Calu3 (cell line): ENCODE data around the gene NAT8L. TPM values are rescaled to one million over a fixed set of nuclear protein-coding genes. Genes with fewer than 3 reads are reported as not detected.

Experiments used
- BruUV-seq: library from RNA; stranded (reverse); fragments of 400-500 nt; replicated peaks from 2 replicates; lab custom pipeline; 2021; lab: Mats Ljungman, UMichigan
- CTCF ChIA-PET: fragments of 300-600 bp; sonication (Branson Sonifier 250); formaldehyde crosslinking; loops from one replicate; lab custom pipeline; 2022; ENCODE audit warnings: antibody characterized with exemption; lab: Charles Lee
- DNase-seq: peaks from one replicate; pipeline ENCODE4 v3.0.0; 2022
- H3K27ac Mint-ChIP-seq: one replicate; pipeline ENCODE4 v1.8.0; 2022; ENCODE audit warnings: mixed read lengths; ENCODE audit not compliant: unreplicated experiment
- H3K27me3 Mint-ChIP-seq: one replicate; pipeline ENCODE4 v1.8.0; 2022; ENCODE audit warnings: mixed read lengths; ENCODE audit not compliant: unreplicated experiment
- H3K36me3 Mint-ChIP-seq: one replicate; pipeline ENCODE4 v1.8.0; 2022; ENCODE audit warnings: mild to moderate bottlenecking, moderate library complexity, mixed read lengths; ENCODE audit not compliant: insufficient read depth, unreplicated experiment
- H3K4me1 Mint-ChIP-seq: one replicate; pipeline ENCODE4 v1.8.0; 2022; ENCODE audit warnings: mild to moderate bottlenecking, low read depth, mixed read lengths; ENCODE audit not compliant: unreplicated experiment
- H3K4me3 Mint-ChIP-seq: one replicate; pipeline ENCODE4 v1.8.0; 2022; ENCODE audit warnings: mild to moderate bottlenecking, low read depth, moderate library complexity, mixed read lengths; ENCODE audit not compliant: unreplicated experiment
- H3K9me3 Mint-ChIP-seq: one replicate; pipeline ENCODE4 v1.8.0; 2022; ENCODE audit warnings: low read depth, mixed read lengths; ENCODE audit not compliant: unreplicated experiment
- CTCF ChIP-seq: fragments of 200-600 bp; IDR thresholded peaks from one replicate; pipeline ENCODE4 v1.8.0; 2022; ENCODE audit warnings: antibody characterized with exemption; ENCODE audit not compliant: unreplicated experiment
- intact Hi-C: fragments of 100-400 bp; cut with micrococcal nuclease; formaldehyde crosslinking; loops from one replicate; pipeline ENCODE4 v1.10.0; 2022; ENCODE audit not compliant: unreplicated experiment
- total RNA-seq: library from RNA; stranded (reverse); gene quantifications from 2 replicates; pipeline ENCODE4 v1.2.3, GENCODE V29; 2022

The NAT8L gene
- total RNA-seq, 1 experiment from 2014 or later, result 0.83 TPM

GRCh38 chr4:2063557-2064275 lies 4.6 kb downstream of the NAT8L start:
- no TSS peak for BruUV-seq
- H3K4me1 Mint-ChIP-seq, result no peaks in the 10 kb centered on the region
- no peak for TF ChIP-seq CTCF
- H3K27me3 Mint-ChIP-seq, result no peaks in the 10 kb centered on the region
- no peaks in the 10 kb centered on the region for H3K9me3 Mint-ChIP-seq
- DNase-seq, result no peak
- no peak overlapping the region for H3K27ac Mint-ChIP-seq
- peak overlapping the region; percentile 72 for H3K4me3 Mint-ChIP-seq
- intact Hi-C loops, result no loop called here
- CTCF ChIA-PET, result no interaction called here
- peaks cover 7% of the 10 kb centered on the region for H3K36me3 Mint-ChIP-seq

- intact Hi-C loops, result no loop called here
- Mint-ChIP-seq H3K4me3 (peak overlapping the region; percentile 72), H3K27ac (no peak overlapping the region), H3K27me3 (no peaks in the 10 kb centered on the region), H3K36me3 (peaks cover 4% of the 10 kb centered on the region), H3K9me3 (no peaks in the 10 kb centered on the region), H3K4me1 (no peaks in the 10 kb centered on the region)
- no peak for TF ChIP-seq CTCF
- BruUV-seq, result no TSS peak
- peak; percentile 59 for DNase-seq
- CTCF ChIA-PET, result no interaction called here
Observed at GRCh38 chr4:2064276-2064991, 5.3 kb downstream of the NAT8L start.

- Mint-ChIP-seq H3K9me3 (no peaks in the 10 kb centered on the region), H3K27me3 (no peaks in the 10 kb centered on the region), H3K27ac (no peak overlapping the region), H3K4me1 (no peaks in the 10 kb centered on the region), H3K36me3 (peaks cover 4% of the 10 kb centered on the region), H3K4me3 (peak overlapping the region; percentile 72)
- intact Hi-C loops, result no loop called here
- no peak for TF ChIP-seq CTCF
- no peak for DNase-seq
- CTCF ChIA-PET, result no interaction called here
- BruUV-seq, result no TSS peak
Observed at GRCh38 chr4:2065106-2065930, 6.2 kb downstream of the NAT8L start.

DNA sequence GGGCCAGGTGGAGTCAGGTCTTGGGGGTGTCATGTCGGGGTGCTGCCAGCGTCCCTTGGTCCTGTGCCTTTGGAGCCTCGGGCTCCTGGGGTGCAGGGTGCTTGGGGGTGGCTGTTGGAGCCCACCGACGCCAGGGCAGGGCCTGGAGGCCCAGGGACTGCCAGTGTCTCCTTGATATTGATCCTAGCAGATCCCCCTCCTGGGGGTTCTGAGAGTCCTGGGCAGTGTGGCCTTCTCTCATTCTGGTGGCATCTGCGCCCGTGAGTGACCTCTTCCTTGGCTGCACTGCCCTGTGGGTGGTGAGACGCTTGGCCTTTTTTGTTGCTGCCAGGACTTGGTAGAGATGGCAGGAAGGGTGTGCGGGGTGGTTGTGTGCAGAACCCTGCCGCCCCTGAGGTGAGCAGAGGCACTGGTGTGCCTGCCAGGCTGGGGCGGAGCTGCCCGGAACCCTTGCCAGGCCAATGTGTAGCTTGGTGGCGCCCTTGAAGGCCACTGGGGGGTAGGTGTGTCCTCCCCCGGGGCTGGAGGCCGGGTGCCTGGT lies 7.0 kb downstream of the NAT8L start:
- Mint-ChIP-seq H3K36me3 (peaks cover 4% of the 10 kb centered on the region), H3K4me3 (no peak overlapping the region), H3K4me1 (no peaks in the 10 kb centered on the region), H3K27me3 (no peaks in the 10 kb centered on the region), H3K9me3 (no peaks in the 10 kb centered on the region), H3K27ac (no peak overlapping the region)
- no TSS peak for BruUV-seq
- CTCF ChIA-PET, result no interaction called here
- TF ChIP-seq CTCF, result no peak
- no peak for DNase-seq
- intact Hi-C loops, result no loop called here
